OCI-LY7 (cell line): ENCODE results near the gene MAPKAPK3. TPM values are rescaled to one million over a fixed set of nuclear protein-coding genes. Genes with fewer than 3 reads are reported as not detected.

Experiments
- BruUV-seq: library from RNA; stranded (reverse); fragments of 400-500 nt; replicated peaks from 2 replicates; lab custom pipeline; 2021; lab: Mats Ljungman, UMichigan
- CTCF ChIA-PET: fragments of 300-600 bp; sonication (Branson Sonifier 250); formaldehyde crosslinking; loops from one replicate; lab custom pipeline; 2022; ENCODE audit warnings: antibody characterized with exemption; ENCODE audit not compliant: unreplicated experiment; lab: Charles Lee
- POLR2A ChIA-PET: fragments of 300-600 bp; sonication (Branson Sonifier 250); formaldehyde crosslinking; loops from one replicate; lab custom pipeline; 2022; ENCODE audit warnings: antibody characterized with exemption; lab: Charles Lee
- DNase-seq: peaks from one replicate; pipeline ENCODE4 v3.0.0-alpha.2; 2015; ENCODE audit warnings: low spot score
- H2AFZ ChIP-seq: fragments of 200-600 bp; sonication (generic), shearing (Covaris generic); 2 replicates; pipeline ENCODE4 v1.6.1; 2014; ENCODE audit warnings: mild to moderate bottlenecking, antibody characterized with exemption, low read length, moderate library complexity
- H3K27ac ChIP-seq: fragments of 200-600 bp; sonication (generic); 2 replicates; pipeline ENCODE4 v1.5.1; 2014; ENCODE audit warnings: mixed run types, low read depth, mild to moderate bottlenecking, moderate library complexity, low read length, inconsistent platforms; ENCODE audit not compliant: poor library complexity, severe bottlenecking
- H3K36me3 ChIP-seq: fragments of 200-600 bp; sonication (generic); 2 replicates; pipeline ENCODE4 v1.6.1; 2014; ENCODE audit warnings: mild to moderate bottlenecking, antibody characterized with exemption, low read length, moderate library complexity, mixed read lengths; ENCODE audit not compliant: insufficient read depth
- H3K4me1 ChIP-seq: fragments of 200-600 bp; sonication (generic); 2 replicates; pipeline ENCODE4 v1.5.1; 2014; ENCODE audit warnings: mild to moderate bottlenecking, low read length; ENCODE audit not compliant: insufficient read depth, poor library complexity, severe bottlenecking
- H3K4me2 ChIP-seq: fragments of 200-600 bp; sonication (generic); 2 replicates; pipeline ENCODE4 v1.6.1; 2014; ENCODE audit warnings: mild to moderate bottlenecking, low read length
- H3K4me3 ChIP-seq: fragments of 200-600 bp; sonication (generic); 2 replicates; pipeline ENCODE4 v1.5.1; 2014; ENCODE audit warnings: mild to moderate bottlenecking, low read depth, low read length; ENCODE audit not compliant: poor library complexity, severe bottlenecking
- H3K79me2 ChIP-seq: fragments of 200-600 bp; sonication (generic); 2 replicates; pipeline ENCODE4 v1.6.1; 2016; ENCODE audit warnings: low read depth, mild to moderate bottlenecking, low read length, moderate library complexity, mixed read lengths; ENCODE audit not compliant: insufficient read depth
- H3K9me2 ChIP-seq: fragments of 200-600 bp; sonication (generic); 2 replicates; pipeline ENCODE4 v1.6.1; 2016; ENCODE audit warnings: mild to moderate bottlenecking, low read length, mixed read lengths; ENCODE audit not compliant: insufficient read depth
- H3K9me3 ChIP-seq: fragments of 200-600 bp; sonication (generic); 2 replicates; pipeline ENCODE4 v1.6.1; 2014; ENCODE audit warnings: mild to moderate bottlenecking, mixed run types, low read length, mixed read lengths
- H4K20me1 ChIP-seq: fragments of 200-600 bp; sonication (generic); 2 replicates; pipeline ENCODE4 v1.6.1; 2014; ENCODE audit warnings: mild to moderate bottlenecking, antibody characterized with exemption, low read length, moderate library complexity, mixed read lengths; ENCODE audit not compliant: insufficient read depth
- EZH2phosphoT487 ChIP-seq: fragments of 200-600 bp; sonication (generic); IDR thresholded peaks from 2 replicates; pipeline ENCODE4 v1.6.1; 2018; ENCODE audit warnings: low read depth, borderline replicate concordance, mild to moderate bottlenecking, mixed run types, antibody characterized with exemption, low read length, moderate library complexity, mixed read lengths
- intact Hi-C: fragments of 100-400 bp; cut with micrococcal nuclease; formaldehyde crosslinking; loops from one replicate; pipeline ENCODE4 v1.10.0; 2022; ENCODE audit not compliant: unreplicated experiment
- total RNA-seq, 2 experiments: library from RNA; depleted of rRNA in 1 of 2; stranded (reverse); fragments of >200 nt in 1 of 2; shearing (Covaris generic) in 1 of 2; gene quantifications; 2 replicates each; pipeline ENCODE4 v1.2.3, GENCODE V29; 2014 to 2022
- TF ChIP-seq, protein P1 (sequence below): fragments of 200-600 bp; sonication (generic); conservative IDR thresholded peaks from 2 replicates; pipeline ENCODE4 v1.5.1; 2014; ENCODE audit warnings: mild to moderate bottlenecking, antibody characterized with exemption, low read length, moderate library complexity, mixed read lengths

The MAPKAPK3 gene
- total RNA-seq, 2 experiments from 2014 or later: 17.5 to 25.2 TPM

DNA sequence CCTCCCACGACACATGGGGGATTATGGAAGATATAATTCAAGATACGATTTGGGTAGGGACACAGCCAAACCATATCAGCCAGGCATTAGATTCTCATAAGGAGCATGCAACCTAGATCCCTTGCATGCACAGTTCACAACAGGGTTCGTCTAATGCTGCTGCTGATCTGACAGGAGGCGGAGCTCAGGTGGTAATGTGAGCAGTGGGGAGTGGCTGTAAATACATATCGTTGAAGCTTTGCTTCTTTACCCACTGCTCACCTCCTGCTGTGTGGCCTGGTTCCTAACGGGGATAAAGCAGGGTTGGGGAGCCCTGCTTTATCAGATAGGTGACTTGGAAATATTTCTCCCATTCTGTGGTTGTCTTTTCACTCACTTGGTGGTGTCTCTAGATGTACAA, 72.6 kb downstream of the MAPKAPK3 start:
- POLR2A ChIA-PET: interaction anchor here (0.7 kb wide), 1 partner anchor 327 kb away, joined by 3 read pairs; no protein-coding TSS in a partner anchor
- Histone ChIP-seq H3K4me2 (no peak overlapping the region), H4K20me1 (no peaks in the 10 kb centered on the region), H3K79me2 (no peaks in the 10 kb centered on the region), H2AFZ (no peak overlapping the region), H3K36me3 (no peaks in the 10 kb centered on the region), H3K4me1 (no peaks in the 10 kb centered on the region), H3K4me3 (no peak overlapping the region), H3K9me2 (no peaks in the 10 kb centered on the region), H3K27ac (no peak overlapping the region), H3K9me3 (no peaks in the 10 kb centered on the region)
- intact Hi-C loops: no loop called here
- CTCF ChIA-PET: no interaction called here
- TF ChIP-seq, protein P1, sequence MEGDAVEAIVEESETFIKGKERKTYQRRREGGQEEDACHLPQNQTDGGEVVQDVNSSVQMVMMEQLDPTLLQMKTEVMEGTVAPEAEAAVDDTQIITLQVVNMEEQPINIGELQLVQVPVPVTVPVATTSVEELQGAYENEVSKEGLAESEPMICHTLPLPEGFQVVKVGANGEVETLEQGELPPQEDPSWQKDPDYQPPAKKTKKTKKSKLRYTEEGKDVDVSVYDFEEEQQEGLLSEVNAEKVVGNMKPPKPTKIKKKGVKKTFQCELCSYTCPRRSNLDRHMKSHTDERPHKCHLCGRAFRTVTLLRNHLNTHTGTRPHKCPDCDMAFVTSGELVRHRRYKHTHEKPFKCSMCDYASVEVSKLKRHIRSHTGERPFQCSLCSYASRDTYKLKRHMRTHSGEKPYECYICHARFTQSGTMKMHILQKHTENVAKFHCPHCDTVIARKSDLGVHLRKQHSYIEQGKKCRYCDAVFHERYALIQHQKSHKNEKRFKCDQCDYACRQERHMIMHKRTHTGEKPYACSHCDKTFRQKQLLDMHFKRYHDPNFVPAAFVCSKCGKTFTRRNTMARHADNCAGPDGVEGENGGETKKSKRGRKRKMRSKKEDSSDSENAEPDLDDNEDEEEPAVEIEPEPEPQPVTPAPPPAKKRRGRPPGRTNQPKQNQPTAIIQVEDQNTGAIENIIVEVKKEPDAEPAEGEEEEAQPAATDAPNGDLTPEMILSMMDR: no peak
- TF ChIP-seq EZH2phosphoT487: no peak
- DNase-seq: no peak
- BruUV-seq: no TSS peak

GRCh38 chr3:50695031-50695430, 78.1 kb downstream of the MAPKAPK3 start:
- Histone ChIP-seq H3K4me1 (no peaks in the 10 kb centered on the region), H3K27ac (no peak overlapping the region), H3K9me2 (no peaks in the 10 kb centered on the region), H2AFZ (no peak overlapping the region), H3K9me3 (0 out of 2 replicates have a peak, but pooled peaks cover 6% of the 10 kb centered on the region), H3K36me3 (no peaks in the 10 kb centered on the region), H3K4me3 (no peak overlapping the region), H4K20me1 (no peaks in the 10 kb centered on the region), H3K4me2 (no peak overlapping the region), H3K79me2 (no peaks in the 10 kb centered on the region)
- TF ChIP-seq, protein P1: no peak
- CTCF ChIA-PET: no interaction called here
- intact Hi-C loops: no loop called here
- no TSS peak for BruUV-seq
- no peak for DNase-seq
- POLR2A ChIA-PET: no interaction called here

GRCh38 chr3:50696276-50696675, 79.3 kb downstream of the MAPKAPK3 start:
- BruUV-seq: no TSS peak
- H4K20me1 ChIP-seq: no peaks in the 10 kb centered on the region
- H3K36me3 ChIP-seq: no peaks in the 10 kb centered on the region
- H3K27ac ChIP-seq: no peak overlapping the region
- no peak overlapping the region for H2AFZ ChIP-seq
- H3K9me3 ChIP-seq: 0 out of 2 replicates have a peak, but pooled peaks cover 6% of the 10 kb centered on the region
- no peak overlapping the region for H3K4me2 ChIP-seq
- no peaks in the 10 kb centered on the region for H3K4me1 ChIP-seq
- POLR2A ChIA-PET: interaction anchor here (0.7 kb wide), 1 partner anchor 90 kb away, joined by 3 read pairs; no protein-coding TSS in a partner anchor
- no peak overlapping the region for H3K4me3 ChIP-seq
- CTCF ChIA-PET: no interaction called here
- no peak for DNase-seq
- TF ChIP-seq, protein P1: no peak
- no peak for TF ChIP-seq EZH2phosphoT487
- intact Hi-C loops: no loop called here
- H3K79me2 ChIP-seq: no peaks in the 10 kb centered on the region
- no peaks in the 10 kb centered on the region for H3K9me2 ChIP-seq
